Measurements from ENCODE around the gene BCL11B.

- no peak for TF ChIP-seq CTCF (IDR thresholded peaks at IDR 0.05)
- TF ChIP-seq POLR2A (IDR thresholded peaks at IDR 0.05) = no peak
These were observed 1.9 kb upstream of the BCL11B start for GRCh38 chr14:99273766-99274345.

Measured in Peyer's patch (tissue), 4 donors.